H1 (cell line): ENCODE measurements around the gene MBD3. TPM values are rescaled to one million over a fixed set of nuclear protein-coding genes. Genes with fewer than 3 reads are reported as not detected.

Experiments used
- CTCF ChIA-PET: fragments of 300-600 bp; sonication (Branson Sonifier 250); formaldehyde crosslinking; loops from one replicate; lab custom pipeline; 2021; ENCODE audit not compliant: partially characterized antibody; lab: Charles Lee
- POLR2A ChIA-PET: fragments of 300-600 bp; sonication (Branson Sonifier 250); formaldehyde crosslinking; loops from one replicate; lab custom pipeline; 2021; ENCODE audit warnings: inconsistent platforms; ENCODE audit not compliant: partially characterized antibody; lab: Charles Lee
- DNase-seq, 2 experiments: peaks; one replicate each; pipeline versions ENCODE4 v3.0.0 to v3.0.0-alpha.2; 2010 to 2022; ENCODE audit warnings: low spot score in 2 of 2, low read depth in 1 of 2, mixed read lengths in 1 of 2
- FAIRE-seq: peaks from 2 replicates; lab custom pipeline; 2011; peaks lifted over from hg19 to GRCh38; lab: Jason Lieb, UNC
- H2AFZ ChIP-seq: 2 replicates; pipeline ENCODE4 v1.8.1; 2012; ENCODE audit warnings: low read length, inconsistent platforms
- H2AK5ac ChIP-seq: 2 replicates; pipeline ENCODE4 v1.6.1; 2013; ENCODE audit warnings: low read depth, low read length
- H2BK120ac ChIP-seq: replicated peaks from 2 replicates; pipeline ENCODE3; 2013; ENCODE audit warnings: low read depth, low read length, inconsistent platforms
- H2BK12ac ChIP-seq: 2 replicates; pipeline ENCODE4 v1.6.1; 2013; ENCODE audit warnings: low read depth, low read length
- H2BK15ac ChIP-seq: 2 replicates; pipeline ENCODE4 v1.6.1; 2013; ENCODE audit warnings: low read length
- H2BK20ac ChIP-seq: 2 replicates; pipeline ENCODE4 v1.6.1; 2013; ENCODE audit warnings: low read length
- H2BK5ac ChIP-seq: 2 replicates; pipeline ENCODE4 v1.6.1; 2013; ENCODE audit warnings: low read depth, low read length
- H3K14ac ChIP-seq: 2 replicates; pipeline ENCODE4 v1.6.1; 2013; ENCODE audit warnings: inconsistent platforms; ENCODE audit not compliant: insufficient read length
- H3K18ac ChIP-seq: 2 replicates; pipeline ENCODE4 v1.6.1; 2013; ENCODE audit warnings: low read length; ENCODE audit errors: extremely low read depth
- H3K23ac ChIP-seq: 2 replicates; pipeline ENCODE4 v1.6.1; 2013; ENCODE audit warnings: inconsistent platforms; ENCODE audit not compliant: insufficient read length
- H3K23me2 ChIP-seq: 2 replicates; pipeline ENCODE4 v1.6.1; 2013; ENCODE audit warnings: low read depth, low read length
- H3K27ac ChIP-seq: 2 replicates; pipeline ENCODE4 v1.6.1; 2011; ENCODE audit warnings: low read depth, low read length, inconsistent platforms
- H3K27me3 ChIP-seq, 4 experiments: replicated peaks in 1 of 4; 1 replicate in 1 of 4; 2 replicates in 3 of 4; pipeline versions ENCODE4 v1.6.1 to v1.8.1; 2011 to 2013; ENCODE audit warnings: low read length in 3 of 4, mild to moderate bottlenecking in 3 of 4, inconsistent platforms in 2 of 4, mixed read lengths in 2 of 4, moderate library complexity in 1 of 4; ENCODE audit not compliant: control insufficient read depth in 3 of 4, insufficient read depth in 3 of 4; ENCODE audit errors: extremely low read depth in 1 of 4
- H3K36me3 ChIP-seq, 4 experiments: 2 replicates each; pipeline versions ENCODE4 v1.6.1 to v1.8.1; 2011 to 2013; ENCODE audit warnings: mild to moderate bottlenecking in 4 of 4, low read length in 3 of 4, moderate library complexity in 2 of 4, control low read depth in 1 of 4, inconsistent platforms in 1 of 4; ENCODE audit not compliant: insufficient read depth in 4 of 4, control insufficient read depth in 2 of 4
- H3K4ac ChIP-seq: replicated peaks from 2 replicates; pipeline ENCODE3; 2013; ENCODE audit warnings: low read length, low read depth, mixed read lengths, inconsistent platforms; ENCODE audit not compliant: insufficient read length
- H3K4me1 ChIP-seq, 4 experiments: replicated peaks in 1 of 4; 1 replicate in 1 of 4; 2 replicates in 3 of 4; pipeline versions ENCODE4 v1.6.1 to v1.8.1; 2011 to 2013; ENCODE audit warnings: low read length in 3 of 4, inconsistent platforms in 2 of 4, mixed read lengths in 1 of 4; ENCODE audit not compliant: insufficient read depth in 4 of 4, control insufficient read depth in 3 of 4
- H3K4me2 ChIP-seq, 2 experiments: 2 replicates each; pipeline versions ENCODE4 v1.6.1 to v1.8.1; 2011 to 2013; ENCODE audit warnings: low read depth in 2 of 2, low read length in 2 of 2, control low read depth in 1 of 2, inconsistent platforms in 1 of 2, mild to moderate bottlenecking in 1 of 2; ENCODE audit not compliant: insufficient read depth in 1 of 2
- H3K4me3 ChIP-seq, 4 experiments: fragments of 200-600, 300-600 bp in 1 of 4; sonication (generic), shearing (Covaris generic), sonication (Bioruptor Twin) in 1 of 4; 2 replicates each; pipeline versions ENCODE4 v1.5.1 to v1.8.1; 2011 to 2016; ENCODE audit warnings: low read length in 4 of 4, low read depth in 3 of 4, control low read depth in 2 of 4, inconsistent platforms in 2 of 4, mild to moderate bottlenecking in 2 of 4, mixed read lengths in 1 of 4, moderate library complexity in 1 of 4; ENCODE audit not compliant: insufficient read depth in 2 of 4; ENCODE audit errors: extremely low read depth in 1 of 4
- H3K56ac ChIP-seq: replicated peaks from 2 replicates; pipeline ENCODE3; 2013; ENCODE audit warnings: low read depth, mild to moderate bottlenecking, mixed read lengths, low read length, inconsistent platforms; ENCODE audit not compliant: insufficient read length
- H3K79me1 ChIP-seq: 2 replicates; pipeline ENCODE4 v1.6.1; 2013; ENCODE audit warnings: low read depth, low read length, control low read depth
- H3K79me2 ChIP-seq, 2 experiments: 2 replicates each; pipeline versions ENCODE4 v1.6.1 to v1.8.1; 2012 to 2013; ENCODE audit warnings: low read length in 2 of 2, mild to moderate bottlenecking in 2 of 2, inconsistent platforms in 1 of 2; ENCODE audit not compliant: insufficient read depth in 2 of 2, control insufficient read depth in 1 of 2
- H3K9ac ChIP-seq, 4 experiments: replicated peaks in 1 of 4; 1 replicate in 1 of 4; 2 replicates in 3 of 4; pipeline versions ENCODE4 v1.6.1 to v1.8.1; 2011 to 2013; ENCODE audit warnings: low read depth in 3 of 4, low read length in 3 of 4, control low read depth in 2 of 4, mild to moderate bottlenecking in 2 of 4, moderate library complexity in 2 of 4, inconsistent platforms in 1 of 4; ENCODE audit errors: extremely low read depth in 1 of 4
- H3K9me3 ChIP-seq, 2 experiments: 2 replicates each; pipeline versions ENCODE4 v1.6.1 to v1.8.1; 2012 to 2013; ENCODE audit warnings: mild to moderate bottlenecking in 2 of 2, moderate library complexity in 2 of 2, control low read depth in 1 of 2, inconsistent platforms in 1 of 2, low read depth in 1 of 2, low read length in 1 of 2, mixed read lengths in 1 of 2; ENCODE audit not compliant: insufficient read depth in 2 of 2
- H4K20me1 ChIP-seq, 2 experiments: replicated peaks in 1 of 2; 2 replicates each; pipeline versions ENCODE3 to v1.8.1; 2011 to 2013; ENCODE audit warnings: inconsistent platforms in 2 of 2, low read length in 2 of 2, mild to moderate bottlenecking in 1 of 2; ENCODE audit not compliant: insufficient read depth in 2 of 2, control insufficient read depth in 1 of 2
- H4K5ac ChIP-seq: 2 replicates; pipeline ENCODE4 v1.6.1; 2013; ENCODE audit warnings: low read length, low read depth, mixed read lengths, inconsistent platforms; ENCODE audit not compliant: insufficient read length
- H4K8ac ChIP-seq: 2 replicates; pipeline ENCODE4 v1.8.0; 2013; ENCODE audit warnings: mild to moderate bottlenecking, moderate library complexity, low read length, inconsistent platforms; ENCODE audit not compliant: insufficient read depth; ENCODE audit errors: extremely low read depth
- H4K91ac ChIP-seq: replicated peaks from 2 replicates; pipeline ENCODE3; 2013; ENCODE audit warnings: low read length, mixed read lengths, inconsistent platforms; ENCODE audit not compliant: insufficient read length
- CBX8 ChIP-seq: fragments of 300-800, 300-1000 bp; sonication (generic); IDR thresholded peaks from 2 replicates; pipeline ENCODE4 v1.7.1; 2016; ENCODE audit warnings: low read depth, low read length, borderline replicate concordance
- FOSL1 ChIP-seq: IDR thresholded peaks from 2 replicates; pipeline ENCODE4 v1.6.1; 2011; ENCODE audit warnings: mild to moderate bottlenecking, low read depth, low read length, moderate library complexity; ENCODE audit not compliant: insufficient read depth
- HDAC6 ChIP-seq: IDR thresholded peaks from one replicate; pipeline ENCODE4 v1.7.1; 2012; ENCODE audit warnings: low read depth, mild to moderate bottlenecking, inconsistent platforms, low read length, moderate library complexity
- MAFK ChIP-seq: IDR thresholded peaks from 2 replicates; pipeline ENCODE4 v1.6.1; 2012; ENCODE audit warnings: low read depth, mild to moderate bottlenecking, improper control_type of control experiment, low read length
- POLR2A ChIP-seq, 2 experiments: IDR thresholded peaks; 1 replicate in 1 of 2; 2 replicates in 1 of 2; pipeline ENCODE4 v1.6.1; 2011; ENCODE audit warnings: low read depth in 2 of 2, low read length in 2 of 2, mild to moderate bottlenecking in 2 of 2; ENCODE audit errors: control extremely low read depth in 1 of 2
- SP1 ChIP-seq: IDR thresholded peaks from 2 replicates; pipeline ENCODE4 v1.6.1; 2011; ENCODE audit warnings: low read depth, low read length
- SP4 ChIP-seq: IDR thresholded peaks from 2 replicates; pipeline ENCODE4 v1.6.1; 2012; ENCODE audit warnings: low read length, inconsistent platforms
- WGBS, 2 experiments: shearing (Covaris generic) in 1 of 2; methylation state at CpG; one replicate each; pipeline versions ENCODE4 v1.1.6 to v1.1.7; 2013 to 2015; ENCODE audit warnings: low lambda C conversion rate in 2 of 2, mixed read lengths in 2 of 2, inconsistent platforms in 1 of 2, low coverage in 1 of 2, missing lambda C conversion rate in 1 of 2; ENCODE audit not compliant: insufficient replicate concordance in 2 of 2, insufficient coverage in 1 of 2, insufficient read length in 1 of 2; ENCODE audit errors: extremely low coverage in 1 of 2, missing lambda C conversion rate in 1 of 2; 5-methylcytosine and 5-hydroxymethylcytosine counted together
- polyA plus RNA-seq, 7 experiments: library from polyadenylated mRNA; depleted of rRNA in 3 of 7; stranded (reverse) in 5 of 7; unstranded in 2 of 7; fragments of >200 nt in 5 of 7; fragments of 200-250 nt in 2 of 7; gene quantifications; 1 replicate in 5 of 7; 2 replicates in 1 of 7; 4 replicates in 1 of 7; pipeline versions ENCODE4 v1.2.1 to v1.2.3, GENCODE V29; 2011 to 2013; ENCODE audit warnings: missing spikeins in 2 of 7, mixed read lengths in 2 of 7
- total RNA-seq: library from RNA; stranded (reverse); fragmentation: NEBNext Ultra II Directional; extraction: Animal tissue kit (Norgen Biotek cat#: 25700); gene quantifications from 2 replicates; pipeline ENCODE4 v1.2.1, GENCODE V29; 2021
- TF ChIP-seq, protein P1 (sequence below): IDR thresholded peaks from 2 replicates; pipeline ENCODE4 v1.6.1; 2011; ENCODE audit warnings: low read length, improper control_type of control experiment
- TF ChIP-seq, protein P2 (sequence below): IDR thresholded peaks from 2 replicates; pipeline ENCODE4 v1.6.1; 2012; ENCODE audit warnings: low read length, inconsistent platforms

The MBD3 gene
- total and polyA plus RNA-seq, 2 of the 8 experiments (the other 6 are each of a cell fraction or from before 2014, with no cell fraction given) = 88.2 to 110 TPM

DNA sequence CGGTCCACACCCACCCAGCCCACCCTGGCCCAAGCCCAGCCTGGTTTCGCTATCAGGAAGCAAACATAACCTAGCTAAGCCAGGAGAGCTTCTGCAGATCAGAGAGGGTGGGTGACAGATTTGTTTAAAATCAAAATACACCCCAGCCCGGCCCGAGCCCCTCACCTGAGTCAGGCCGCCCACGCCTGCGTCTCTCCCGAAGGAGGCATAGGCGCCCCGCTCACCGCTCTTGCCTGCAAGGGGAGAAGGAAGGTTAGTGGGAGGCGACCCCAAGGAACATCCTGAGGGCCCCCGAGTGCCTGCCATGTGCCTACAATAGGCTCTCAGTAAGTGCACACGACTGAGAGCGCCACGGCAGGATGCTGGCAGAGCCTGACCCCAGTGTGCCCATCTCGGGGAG is 34.5 kb upstream of the MBD3 start:
- H2BK15ac ChIP-seq = no peak overlapping the region
- FAIRE-seq = no peak
- POLR2A ChIA-PET = interaction anchor here (0.8 to 1.0 kb wide), 2 partner anchors 12 to 14 kb away, joined by 3 to 4 read pairs; no protein-coding TSS in a partner anchor
- no peak overlapping the region for H4K5ac ChIP-seq
- H3K4me1 ChIP-seq = peaks cover 0 to 3% (median 0%) of the 10 kb centered on the region in 4 experiments; a peak in 3 of 7 replicates
- H2AFZ ChIP-seq = no peak overlapping the region
- TF ChIP-seq FOSL1 = no peak
- TF ChIP-seq CBX8 = no peak
- no peak for TF ChIP-seq SP4
- TF ChIP-seq MAFK = no peak
- no peak for TF ChIP-seq HDAC6
- no peak for TF ChIP-seq SP1
- TF ChIP-seq POLR2A (IDR thresholded peaks at IDR 0.05; ENCODE audit: control extremely low read depth in 1 of 2, low read depth in 2 of 2, low read length in 2 of 2) = no peak
- TF ChIP-seq, protein P1, sequence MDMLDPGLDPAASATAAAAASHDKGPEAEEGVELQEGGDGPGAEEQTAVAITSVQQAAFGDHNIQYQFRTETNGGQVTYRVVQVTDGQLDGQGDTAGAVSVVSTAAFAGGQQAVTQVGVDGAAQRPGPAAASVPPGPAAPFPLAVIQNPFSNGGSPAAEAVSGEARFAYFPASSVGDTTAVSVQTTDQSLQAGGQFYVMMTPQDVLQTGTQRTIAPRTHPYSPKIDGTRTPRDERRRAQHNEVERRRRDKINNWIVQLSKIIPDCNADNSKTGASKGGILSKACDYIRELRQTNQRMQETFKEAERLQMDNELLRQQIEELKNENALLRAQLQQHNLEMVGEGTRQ = no peak
- TF ChIP-seq, protein P2, sequence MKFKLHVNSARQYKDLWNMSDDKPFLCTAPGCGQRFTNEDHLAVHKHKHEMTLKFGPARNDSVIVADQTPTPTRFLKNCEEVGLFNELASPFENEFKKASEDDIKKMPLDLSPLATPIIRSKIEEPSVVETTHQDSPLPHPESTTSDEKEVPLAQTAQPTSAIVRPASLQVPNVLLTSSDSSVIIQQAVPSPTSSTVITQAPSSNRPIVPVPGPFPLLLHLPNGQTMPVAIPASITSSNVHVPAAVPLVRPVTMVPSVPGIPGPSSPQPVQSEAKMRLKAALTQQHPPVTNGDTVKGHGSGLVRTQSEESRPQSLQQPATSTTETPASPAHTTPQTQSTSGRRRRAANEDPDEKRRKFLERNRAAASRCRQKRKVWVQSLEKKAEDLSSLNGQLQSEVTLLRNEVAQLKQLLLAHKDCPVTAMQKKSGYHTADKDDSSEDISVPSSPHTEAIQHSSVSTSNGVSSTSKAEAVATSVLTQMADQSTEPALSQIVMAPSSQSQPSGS = no peak
- TF ChIP-seq, all 59 proteins: peak for 0
- H3K56ac ChIP-seq = no peak overlapping the region
- no peak overlapping the region for H3K4me2 ChIP-seq
- H2BK120ac ChIP-seq = no peak overlapping the region
- peaks cover 0 to 8% of the 10 kb centered on the region in 2 experiments; a peak in 1 of 4 replicates for H3K79me2 ChIP-seq
- H3K27me3 ChIP-seq = no peaks in the 10 kb centered on the region
- CTCF ChIA-PET = interaction anchor here (0.6 to 1.0 kb wide), 2 partner anchors 10 to 1673 kb away, joined by 3 read pairs; no protein-coding TSS in a partner anchor
- H3K79me1 ChIP-seq = peaks cover 10% of the 10 kb centered on the region; the same call in 1 of the 2 replicates
- no peak overlapping the region for H2BK12ac ChIP-seq
- no peak overlapping the region for H3K14ac ChIP-seq
- H3K9me3 ChIP-seq = no peaks in the 10 kb centered on the region
- H3K9ac ChIP-seq = no peak overlapping the region
- no peak overlapping the region for H3K4ac ChIP-seq
- H2BK5ac ChIP-seq = no peak overlapping the region
- no peaks in the 10 kb centered on the region for H3K23me2 ChIP-seq
- peaks cover 23 to 26% of the 10 kb centered on the region in 2 experiments for H4K20me1 ChIP-seq
- H4K8ac ChIP-seq = no peak overlapping the region
- H3K36me3 ChIP-seq = peaks cover 12 to 45% (median 36%) of the 10 kb centered on the region in 4 experiments
- H3K27ac ChIP-seq = no peak overlapping the region
- H3K23ac ChIP-seq = no peak overlapping the region
- H4K91ac ChIP-seq = no peak overlapping the region
- H3K18ac ChIP-seq = no peak overlapping the region
- no peak overlapping the region for H2AK5ac ChIP-seq
- H3K4me3 ChIP-seq = no peak overlapping the region
- 95% methylated on average over 12 of the region's 17 CpGs; no CpG with 5 or more reads in 1 of the 2 experiments for WGBS, 2 experiments
- H2BK20ac ChIP-seq = no peak overlapping the region
- DNase-seq = no peak
